ENCODE results near the gene GCGR. TPM values are rescaled to one million over a fixed set of nuclear protein-coding genes. Genes with fewer than 3 reads are reported as not detected.
A peak's percentile ranks its signal among the peaks of the same experiment; 100 is the strongest.

Gene GCGR
- total and polyA plus RNA-seq, 2 of the 13 experiments (the other 11 are each of a cell fraction or from before 2014, with no cell fraction given), result 0.04 to 0.13 TPM

DNA sequence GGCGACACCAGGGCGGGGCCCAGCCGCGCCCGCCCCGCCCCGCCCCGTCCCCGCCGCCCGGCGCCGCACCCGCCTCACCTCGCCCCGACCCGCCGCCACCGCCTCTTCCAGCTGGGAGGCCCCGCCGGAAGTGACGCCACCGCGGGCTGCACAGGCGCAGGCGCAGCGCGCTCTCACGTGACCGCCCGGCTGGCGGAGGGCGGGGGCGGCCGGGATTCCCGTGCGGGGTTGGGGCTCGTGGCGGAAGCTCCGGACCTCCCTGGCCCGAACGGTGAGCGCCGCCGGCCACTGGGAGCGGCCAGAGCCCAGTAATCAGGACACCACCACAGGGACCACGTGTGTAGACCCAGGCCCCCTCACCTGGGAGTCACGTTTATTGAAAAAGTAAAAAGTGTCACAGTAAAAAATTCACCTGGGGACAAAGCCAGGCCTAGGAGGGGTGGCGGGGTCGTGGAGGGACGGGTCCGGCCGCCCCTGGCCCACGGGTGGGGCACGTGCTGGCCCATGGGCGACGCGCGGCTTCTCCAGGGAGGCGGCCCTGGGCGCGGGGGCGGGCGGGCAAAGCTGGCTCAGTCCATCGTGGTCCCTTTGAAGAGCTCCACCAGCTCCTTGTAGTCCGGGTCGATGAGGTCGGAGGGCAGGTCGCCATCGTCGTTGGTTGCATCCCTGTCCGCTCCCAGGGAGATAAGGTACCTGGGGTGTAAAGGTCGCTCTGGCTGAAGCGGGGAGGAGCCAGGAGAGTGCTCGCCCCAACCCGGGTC, 29.4 kb downstream of the GCGR start, which contains the start of gene MCRIP1 (continued):
- TF ChIP-seq CHD4 (IDR thresholded peaks at IDR 0.05; ENCODE audit: borderline replicate concordance, low read length) (no peak), TAF1 (CRISPR knock-in tag; IDR thresholded peaks at IDR 0.05) (peak; percentile 89), SALL2 (CRISPR knock-in tag; IDR thresholded peaks at IDR 0.05) (peak; percentile 94), ZBTB2 (CRISPR knock-in tag; IDR thresholded peaks at IDR 0.05; ENCODE audit: low read depth) (peak; percentile 97), NFE2L2 (IDR thresholded peaks at IDR 0.05; ENCODE audit: low read length) (no peak), ZNF205 (CRISPR knock-in tag; IDR thresholded peaks at IDR 0.05) (peak; percentile 67), CREBL2 (CRISPR knock-in tag; IDR thresholded peaks at IDR 0.05; ENCODE audit: borderline replicate concordance) (peak; percentile 91; the same call in 1 of the 2 replicates), CENPT (CRISPR knock-in tag; IDR thresholded peaks at IDR 0.05; ENCODE audit: low read depth) (0 out of 2 replicates have a peak, but pooled peaks have one; percentile 85), EED (CRISPR knock-in tag; IDR thresholded peaks at IDR 0.05) (peak; percentile 97), KDM6A (CRISPR knock-in tag; IDR thresholded peaks at IDR 0.05; ENCODE audit: low read depth) (0 out of 2 replicates have a peak, but pooled peaks have one; percentile 50), CEBPG (CRISPR knock-in tag; IDR thresholded peaks at IDR 0.05) (peak; percentile 31), ARID3A (IDR thresholded peaks at IDR 0.05; ENCODE audit: low read depth, low read length) (no peak), ETV5 (CRISPR knock-in tag; IDR thresholded peaks at IDR 0.05; ENCODE audit: borderline replicate concordance) (peak; percentile 65), ZNF720 (CRISPR knock-in tag; IDR thresholded peaks at IDR 0.05) (no peak), SRSF9 (IDR thresholded peaks at IDR 0.05; ENCODE audit: borderline replicate concordance, insufficient read depth, low read depth, low read length, poor library complexity, severe bottlenecking) (no peak), MXI1 (IDR thresholded peaks at IDR 0.05; ENCODE audit: borderline replicate concordance, low read depth, low read length) (peak; percentile 74; the same call in 1 of the 3 replicates), WIZ (CRISPR knock-in tag; IDR thresholded peaks at IDR 0.05) (peak; percentile 84; the same call in 1 of the 2 replicates), TFE3 (CRISPR knock-in tag; IDR thresholded peaks at IDR 0.05) (peak; percentile 91)
- TF ChIP-seq, protein P1, sequence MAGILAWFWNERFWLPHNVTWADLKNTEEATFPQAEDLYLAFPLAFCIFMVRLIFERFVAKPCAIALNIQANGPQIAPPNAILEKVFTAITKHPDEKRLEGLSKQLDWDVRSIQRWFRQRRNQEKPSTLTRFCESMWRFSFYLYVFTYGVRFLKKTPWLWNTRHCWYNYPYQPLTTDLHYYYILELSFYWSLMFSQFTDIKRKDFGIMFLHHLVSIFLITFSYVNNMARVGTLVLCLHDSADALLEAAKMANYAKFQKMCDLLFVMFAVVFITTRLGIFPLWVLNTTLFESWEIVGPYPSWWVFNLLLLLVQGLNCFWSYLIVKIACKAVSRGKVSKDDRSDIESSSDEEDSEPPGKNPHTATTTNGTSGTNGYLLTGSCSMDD (CRISPR knock-in tag; IDR thresholded peaks at IDR 0.05), result peak; percentile 79; the same call in 1 of the 2 replicates
- TF ChIP-seq, protein P2, sequence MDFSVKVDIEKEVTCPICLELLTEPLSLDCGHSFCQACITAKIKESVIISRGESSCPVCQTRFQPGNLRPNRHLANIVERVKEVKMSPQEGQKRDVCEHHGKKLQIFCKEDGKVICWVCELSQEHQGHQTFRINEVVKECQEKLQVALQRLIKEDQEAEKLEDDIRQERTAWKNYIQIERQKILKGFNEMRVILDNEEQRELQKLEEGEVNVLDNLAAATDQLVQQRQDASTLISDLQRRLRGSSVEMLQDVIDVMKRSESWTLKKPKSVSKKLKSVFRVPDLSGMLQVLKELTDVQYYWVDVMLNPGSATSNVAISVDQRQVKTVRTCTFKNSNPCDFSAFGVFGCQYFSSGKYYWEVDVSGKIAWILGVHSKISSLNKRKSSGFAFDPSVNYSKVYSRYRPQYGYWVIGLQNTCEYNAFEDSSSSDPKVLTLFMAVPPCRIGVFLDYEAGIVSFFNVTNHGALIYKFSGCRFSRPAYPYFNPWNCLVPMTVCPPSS (IDR thresholded peaks at IDR 0.05), result no peak

All from HepG2 (cell line).